ENCODE results near the gene RPS6KA2.

GRCh38 chr6:166476061-166476591 lies 150.9 kb downstream of the RPS6KA2 start:
- no peak for TF ChIP-seq CTCF (conservative IDR thresholded peaks at IDR 0.05)
- TF ChIP-seq ZFX (IDR thresholded peaks at IDR 0.05), result no peak

Measured in C4-2B (cell line).